ENCODE data around the gene GRIN3B. TPM values are rescaled to one million over a fixed set of nuclear protein-coding genes. Genes with fewer than 3 reads are reported as not detected.
A peak's percentile ranks its signal among the peaks of the same experiment; 100 is the strongest.

The GRIN3B gene
- total and polyA plus RNA-seq, 9 of the 15 experiments (the other 6 are each of a cell fraction or from before 2014, with no cell fraction given): 0.06 to 0.95 (median 0.19) TPM; not detected in 6

GRCh38 chr19:980133-980998, 19.9 kb upstream of the GRIN3B start (continued):
- TF ChIP-seq, protein P1, sequence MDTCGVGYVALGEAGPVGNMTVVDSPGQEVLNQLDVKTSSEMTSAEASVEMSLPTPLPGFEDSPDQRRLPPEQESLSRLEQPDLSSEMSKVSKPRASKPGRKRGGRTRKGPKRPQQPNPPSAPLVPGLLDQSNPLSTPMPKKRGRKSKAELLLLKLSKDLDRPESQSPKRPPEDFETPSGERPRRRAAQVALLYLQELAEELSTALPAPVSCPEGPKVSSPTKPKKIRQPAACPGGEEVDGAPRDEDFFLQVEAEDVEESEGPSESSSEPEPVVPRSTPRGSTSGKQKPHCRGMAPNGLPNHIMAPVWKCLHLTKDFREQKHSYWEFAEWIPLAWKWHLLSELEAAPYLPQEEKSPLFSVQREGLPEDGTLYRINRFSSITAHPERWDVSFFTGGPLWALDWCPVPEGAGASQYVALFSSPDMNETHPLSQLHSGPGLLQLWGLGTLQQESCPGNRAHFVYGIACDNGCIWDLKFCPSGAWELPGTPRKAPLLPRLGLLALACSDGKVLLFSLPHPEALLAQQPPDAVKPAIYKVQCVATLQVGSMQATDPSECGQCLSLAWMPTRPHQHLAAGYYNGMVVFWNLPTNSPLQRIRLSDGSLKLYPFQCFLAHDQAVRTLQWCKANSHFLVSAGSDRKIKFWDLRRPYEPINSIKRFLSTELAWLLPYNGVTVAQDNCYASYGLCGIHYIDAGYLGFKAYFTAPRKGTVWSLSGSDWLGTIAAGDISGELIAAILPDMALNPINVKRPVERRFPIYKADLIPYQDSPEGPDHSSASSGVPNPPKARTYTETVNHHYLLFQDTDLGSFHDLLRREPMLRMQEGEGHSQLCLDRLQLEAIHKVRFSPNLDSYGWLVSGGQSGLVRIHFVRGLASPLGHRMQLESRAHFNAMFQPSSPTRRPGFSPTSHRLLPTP (IDR thresholded peaks at IDR 0.05; ENCODE audit: borderline replicate concordance, extremely low read depth, insufficient read length): no peak
- TF ChIP-seq BRCA1 (IDR thresholded peaks at IDR 0.05) (no peak), BRCA1 (CRISPR knock-in tag; IDR thresholded peaks at IDR 0.05) (no peak), ZNF449 (CRISPR knock-in tag; IDR thresholded peaks at IDR 0.05) (0 out of 2 replicates have a peak, but pooled peaks have one; percentile 39), GTF2A2 (tag; IDR thresholded peaks at IDR 0.05) (no peak), ARHGAP35 (IDR thresholded peaks at IDR 0.05; ENCODE audit: partially characterized antibody) (no peak), NFRKB (IDR thresholded peaks at IDR 0.05; ENCODE audit: low read depth) (peak; percentile 69), ZNF324 (CRISPR knock-in tag; IDR thresholded peaks at IDR 0.05) (no peak), KLF10 (CRISPR knock-in tag; IDR thresholded peaks at IDR 0.05) (no peak), TCF7L2 (IDR thresholded peaks at IDR 0.05; ENCODE audit: low read depth, low read length) (no peak), CEBPB (tag; IDR thresholded peaks at IDR 0.05) (no peak), ZNF512 (tag; IDR thresholded peaks at IDR 0.05) (no peak), NFIC (IDR thresholded peaks at IDR 0.05) (peak; percentile 74), TRIM28 (IDR thresholded peaks at IDR 0.05) (peak; percentile 46; the same call in 1 of the 2 replicates), EHMT2 (IDR thresholded peaks at IDR 0.05) (no peak), POLR2B (IDR thresholded peaks at IDR 0.05; ENCODE audit: low read depth, partially characterized antibody) (peak; percentile 46), ZNF644 (tag; IDR thresholded peaks at IDR 0.05; ENCODE audit: low read depth) (peak; percentile 69; the same call in 1 of the 2 replicates), STAT5B (CRISPR knock-in tag; IDR thresholded peaks at IDR 0.05) (no peak), STAG1 (CRISPR knock-in tag; IDR thresholded peaks at IDR 0.05; ENCODE audit: borderline replicate concordance) (no peak), NR2C2 (CRISPR knock-in tag; IDR thresholded peaks at IDR 0.05) (peak; percentile 99), NR2C2 (tag; IDR thresholded peaks at IDR 0.05) (peak; percentile 99)
- TF ChIP-seq, protein P2, sequence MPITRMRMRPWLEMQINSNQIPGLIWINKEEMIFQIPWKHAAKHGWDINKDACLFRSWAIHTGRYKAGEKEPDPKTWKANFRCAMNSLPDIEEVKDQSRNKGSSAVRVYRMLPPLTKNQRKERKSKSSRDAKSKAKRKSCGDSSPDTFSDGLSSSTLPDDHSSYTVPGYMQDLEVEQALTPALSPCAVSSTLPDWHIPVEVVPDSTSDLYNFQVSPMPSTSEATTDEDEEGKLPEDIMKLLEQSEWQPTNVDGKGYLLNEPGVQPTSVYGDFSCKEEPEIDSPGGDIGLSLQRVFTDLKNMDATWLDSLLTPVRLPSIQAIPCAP (CRISPR knock-in tag; IDR thresholded peaks at IDR 0.05; ENCODE audit: borderline replicate concordance): no peak

Data from K562 (cell line).